Choroid plexus epithelial cell (primary cell): Measurements from ENCODE around the gene TBC1D5.

ENCODE experiments used
- DNase-seq: peaks from one replicate; pipeline ENCODE4 v3.0.0-alpha.2; 2010; ENCODE audit warnings: low read depth
- H3K4me3 ChIP-seq: 2 replicates; pipeline ENCODE4 v1.5.1; 2011; ENCODE audit warnings: low read depth, mild to moderate bottlenecking, control low read depth, low read length, moderate library complexity
- TF ChIP-seq, protein P1 (sequence below): conservative IDR thresholded peaks from 2 replicates; pipeline ENCODE4 v1.5.1; 2011; ENCODE audit warnings: low read depth, mild to moderate bottlenecking, control low read depth, inconsistent platforms, low read length, moderate library complexity

TBC1D5 gene

DNA sequence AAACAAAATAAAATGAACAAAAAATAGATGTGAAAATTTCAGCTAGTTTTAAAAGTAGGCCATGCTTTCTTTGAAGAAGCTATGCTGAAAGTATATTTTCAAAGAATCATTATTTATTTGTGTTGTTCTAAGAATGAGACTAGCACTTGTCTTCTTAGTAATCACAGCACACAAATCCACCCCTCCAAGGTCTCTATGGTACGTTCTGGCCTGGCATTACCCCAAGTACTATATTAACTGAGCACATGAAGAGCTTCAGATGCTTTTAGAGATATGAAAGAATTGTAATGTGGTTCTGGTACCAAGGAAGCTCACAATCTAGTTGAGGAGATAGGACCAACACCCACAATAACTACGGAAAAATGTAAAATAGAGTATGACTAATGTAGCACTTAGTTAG lies 441.2 kb downstream of the TBC1D5 start:
- TF ChIP-seq, protein P1, sequence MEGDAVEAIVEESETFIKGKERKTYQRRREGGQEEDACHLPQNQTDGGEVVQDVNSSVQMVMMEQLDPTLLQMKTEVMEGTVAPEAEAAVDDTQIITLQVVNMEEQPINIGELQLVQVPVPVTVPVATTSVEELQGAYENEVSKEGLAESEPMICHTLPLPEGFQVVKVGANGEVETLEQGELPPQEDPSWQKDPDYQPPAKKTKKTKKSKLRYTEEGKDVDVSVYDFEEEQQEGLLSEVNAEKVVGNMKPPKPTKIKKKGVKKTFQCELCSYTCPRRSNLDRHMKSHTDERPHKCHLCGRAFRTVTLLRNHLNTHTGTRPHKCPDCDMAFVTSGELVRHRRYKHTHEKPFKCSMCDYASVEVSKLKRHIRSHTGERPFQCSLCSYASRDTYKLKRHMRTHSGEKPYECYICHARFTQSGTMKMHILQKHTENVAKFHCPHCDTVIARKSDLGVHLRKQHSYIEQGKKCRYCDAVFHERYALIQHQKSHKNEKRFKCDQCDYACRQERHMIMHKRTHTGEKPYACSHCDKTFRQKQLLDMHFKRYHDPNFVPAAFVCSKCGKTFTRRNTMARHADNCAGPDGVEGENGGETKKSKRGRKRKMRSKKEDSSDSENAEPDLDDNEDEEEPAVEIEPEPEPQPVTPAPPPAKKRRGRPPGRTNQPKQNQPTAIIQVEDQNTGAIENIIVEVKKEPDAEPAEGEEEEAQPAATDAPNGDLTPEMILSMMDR = no peak
- peak; percentile 27 for DNase-seq
- H3K4me3 ChIP-seq = no peak overlapping the region

GRCh38 chr3:17300441-17300840 lies 442.0 kb downstream of the TBC1D5 start:
- H3K4me3 ChIP-seq = no peak overlapping the region
- TF ChIP-seq, protein P1 = no peak
- DNase-seq = no peak

- no peak for DNase-seq
- no peak overlapping the region for H3K4me3 ChIP-seq
- TF ChIP-seq, protein P1 = no peak
Measured at GRCh38 chr3:17298038-17298437, 444.4 kb downstream of the TBC1D5 start.

DNA sequence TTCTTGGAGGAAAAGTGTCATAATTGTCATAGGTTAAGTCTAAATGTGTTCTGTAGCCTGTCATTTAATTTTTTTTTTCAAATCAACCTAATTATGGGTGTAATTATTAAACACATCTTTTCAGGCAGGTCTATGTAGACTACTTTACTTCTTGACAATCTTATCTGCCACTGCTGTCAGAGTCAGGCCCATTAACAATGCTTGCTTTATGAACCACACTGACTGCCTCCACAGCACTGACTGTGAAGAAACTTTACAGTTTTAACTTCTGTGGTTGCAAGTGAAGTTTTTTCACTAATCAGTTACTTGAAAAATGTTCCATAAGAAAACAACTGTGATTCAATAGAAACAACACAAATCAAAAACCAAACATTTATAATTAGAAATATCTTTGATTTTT lies 449.9 kb downstream of the TBC1D5 start:
- H3K4me3 ChIP-seq = no peak overlapping the region
- no peak for DNase-seq
- TF ChIP-seq, protein P1 = no peak

GRCh38 chr3:17290894-17291293 lies 451.5 kb downstream of the TBC1D5 start:
- TF ChIP-seq, protein P1 = no peak
- no peak overlapping the region for H3K4me3 ChIP-seq
- DNase-seq = no peak

- no peak for DNase-seq
- TF ChIP-seq, protein P1 = no peak
- H3K4me3 ChIP-seq = no peak overlapping the region
Measured at GRCh38 chr3:17288839-17289399, 453.5 kb downstream of the TBC1D5 start.

- H3K4me3 ChIP-seq = no peak overlapping the region
- TF ChIP-seq, protein P1 = no peak
- DNase-seq = no peak
Measured at GRCh38 chr3:17287006-17287689, 455.3 kb downstream of the TBC1D5 start.
